ENCODE measurements around the gene TADA2B.

GRCh38 chr4:7049295-7049694 is 6.1 kb downstream of the TADA2B start:
- TF ChIP-seq CTCF (IDR thresholded peaks at IDR 0.05) (no peak), POLR2A (IDR thresholded peaks at IDR 0.05) (no peak)
